Stimulated activated CD4-positive, alpha-beta T cell treated with anti-CD3 and anti-CD28 coated beads, Interleukin-1b, Interleukin-23, amount 100 ng/mL, for 1 hour (primary cell): ENCODE measurements around the gene PARD3B.
"Not testable (repeated sequence)": the region's sequence is repeated elsewhere in the genome, so short reads cannot be mapped to it uniquely, and the experiment has no call there.

Experiments used
- DNase-seq, 2 donors: peaks; one replicate each; pipeline ENCODE4 v3.0.0-alpha.2; 2020; ENCODE audit warnings: low read depth in 2 of 2

The PARD3B gene

GRCh38 chr2:205462681-205463345, 917.5 kb downstream of the PARD3B start:
- no peak for DNase-seq

GRCh38 chr2:205463466-205464025, 918.3 kb downstream of the PARD3B start:
- DNase-seq: no peak

DNA sequence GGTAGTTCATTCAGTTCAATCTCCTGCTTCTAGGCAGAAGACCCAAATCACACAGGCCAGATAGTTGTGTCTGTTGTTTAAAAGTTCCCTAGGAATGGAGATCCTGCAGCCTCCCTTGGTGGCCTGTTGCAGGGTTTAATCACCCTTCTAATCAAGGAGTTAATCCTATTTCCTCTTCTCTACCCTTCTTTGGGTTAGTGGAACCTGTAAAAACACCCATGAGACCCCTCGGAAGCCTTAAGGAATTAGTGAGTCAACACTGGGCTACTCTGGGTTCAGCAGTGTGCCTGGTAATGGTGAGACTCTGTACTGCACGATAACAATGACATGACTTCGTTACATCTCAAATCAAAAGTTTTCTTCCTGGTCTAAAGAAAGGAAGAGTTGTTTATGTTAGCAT, 919.4 kb downstream of the PARD3B start:
- no peak for DNase-seq

GRCh38 chr2:205465791-205466190, 920.5 kb downstream of the PARD3B start:
- DNase-seq: no peak

DNA sequence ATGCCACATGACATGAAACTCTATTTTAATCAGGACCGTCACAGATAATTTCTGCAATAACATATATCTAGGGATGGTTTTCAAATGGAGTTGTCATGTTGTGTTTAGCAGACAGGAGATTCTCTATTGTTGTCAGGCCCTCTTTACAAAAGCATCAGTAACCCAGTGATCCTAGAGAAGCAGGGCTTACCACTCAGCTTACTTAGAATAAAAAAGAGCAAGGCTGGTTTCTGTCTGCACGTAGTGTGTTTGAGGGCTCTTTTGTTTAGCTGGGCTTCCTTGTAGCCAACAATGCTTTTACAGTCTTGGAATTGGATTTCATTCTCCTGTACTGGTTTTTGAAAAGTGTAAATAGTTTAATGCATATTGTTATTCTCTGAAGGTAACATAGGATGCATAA, 926.5 kb downstream of the PARD3B start:
- no peak for DNase-seq

GRCh38 chr2:205473791-205474190, 928.5 kb downstream of the PARD3B start:
- no peak for DNase-seq

DNA sequence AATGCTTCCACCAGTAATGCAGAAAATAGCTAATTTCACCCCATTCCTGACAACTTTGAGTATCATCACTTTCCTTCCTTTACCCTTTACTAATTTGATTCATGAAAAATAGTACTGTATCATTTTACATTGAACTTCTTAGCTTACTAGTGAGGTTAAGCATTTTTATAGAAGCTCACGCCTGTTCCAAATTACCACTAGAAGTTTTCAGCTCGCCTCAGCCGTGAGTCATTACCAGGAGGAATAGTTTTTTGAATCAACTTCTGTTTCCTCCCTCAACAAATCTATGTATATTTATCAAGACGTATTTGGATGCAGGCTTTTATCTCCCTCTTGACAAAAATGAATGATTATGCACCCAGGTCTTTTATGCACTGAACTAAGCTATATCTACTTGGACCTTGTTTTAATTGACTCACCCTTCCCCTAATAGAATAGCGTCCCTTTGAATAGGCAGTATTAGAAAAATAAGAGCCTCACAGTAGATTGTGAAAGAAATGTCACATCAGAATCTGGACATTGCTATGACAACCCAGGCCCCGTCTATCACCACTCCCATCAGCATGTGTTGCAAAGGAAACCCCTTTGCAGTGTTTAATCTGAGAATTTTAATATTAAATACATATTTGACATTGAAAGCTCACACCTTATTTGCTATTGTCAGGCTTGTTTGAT, 929.6 kb downstream of the PARD3B start:
- DNase-seq: no peak

- no peak for DNase-seq
Measured at GRCh38 chr2:205475416-205475768, 930.1 kb downstream of the PARD3B start.

DNA sequence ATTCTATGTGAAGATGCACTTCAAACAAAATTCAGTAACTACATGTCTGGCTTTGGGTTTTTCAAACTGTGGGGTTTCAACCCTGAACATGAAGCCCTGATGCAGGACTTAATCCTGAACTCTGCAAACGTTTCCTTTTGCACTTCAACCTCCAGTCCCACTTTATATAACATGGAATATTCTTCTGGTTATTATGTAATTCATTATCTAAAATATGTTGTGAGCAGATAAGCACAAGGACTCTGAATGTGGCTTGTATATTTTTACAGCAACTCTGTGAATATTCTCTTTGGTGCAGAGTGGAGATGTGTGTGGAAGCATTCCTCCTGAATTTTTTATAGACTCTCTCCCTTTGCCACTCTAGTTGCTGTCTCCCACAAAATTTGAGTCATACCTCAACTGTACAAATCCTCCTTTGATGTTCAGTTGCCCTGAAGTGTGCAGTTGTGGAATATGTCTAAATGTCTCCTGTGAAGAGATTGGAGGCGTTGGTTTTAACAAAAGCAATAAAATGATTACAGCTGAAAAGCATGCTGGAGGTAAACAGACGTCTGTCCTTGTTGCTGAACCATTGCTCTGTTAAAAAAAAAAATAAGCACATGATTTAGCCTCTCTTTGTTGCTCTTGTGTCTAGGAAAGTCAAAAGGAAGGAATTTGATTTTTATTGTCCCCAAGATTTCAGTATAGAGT, 931.9 kb downstream of the PARD3B start:
- DNase-seq: no peak

DNA sequence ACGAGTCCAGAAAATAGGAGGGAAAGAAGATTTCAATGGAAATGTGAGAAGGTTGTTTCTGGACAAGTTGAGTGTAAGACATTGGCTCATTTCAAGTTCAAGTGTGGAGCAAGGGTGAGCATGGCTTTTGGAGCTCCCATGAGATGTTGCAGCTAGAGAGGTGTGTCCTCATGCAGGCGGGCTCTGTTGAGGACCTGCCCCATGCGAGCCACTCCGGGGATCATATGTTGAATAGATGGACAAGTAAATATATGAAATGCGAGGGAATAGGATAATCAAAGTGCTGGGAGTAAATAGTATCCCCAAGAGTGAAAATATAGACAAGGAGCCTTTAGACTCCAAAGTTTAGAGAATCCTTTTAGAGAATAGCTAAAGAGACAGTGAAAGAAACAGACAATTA, 936.6 kb downstream of the PARD3B start:
- DNase-seq: no peak

DNA sequence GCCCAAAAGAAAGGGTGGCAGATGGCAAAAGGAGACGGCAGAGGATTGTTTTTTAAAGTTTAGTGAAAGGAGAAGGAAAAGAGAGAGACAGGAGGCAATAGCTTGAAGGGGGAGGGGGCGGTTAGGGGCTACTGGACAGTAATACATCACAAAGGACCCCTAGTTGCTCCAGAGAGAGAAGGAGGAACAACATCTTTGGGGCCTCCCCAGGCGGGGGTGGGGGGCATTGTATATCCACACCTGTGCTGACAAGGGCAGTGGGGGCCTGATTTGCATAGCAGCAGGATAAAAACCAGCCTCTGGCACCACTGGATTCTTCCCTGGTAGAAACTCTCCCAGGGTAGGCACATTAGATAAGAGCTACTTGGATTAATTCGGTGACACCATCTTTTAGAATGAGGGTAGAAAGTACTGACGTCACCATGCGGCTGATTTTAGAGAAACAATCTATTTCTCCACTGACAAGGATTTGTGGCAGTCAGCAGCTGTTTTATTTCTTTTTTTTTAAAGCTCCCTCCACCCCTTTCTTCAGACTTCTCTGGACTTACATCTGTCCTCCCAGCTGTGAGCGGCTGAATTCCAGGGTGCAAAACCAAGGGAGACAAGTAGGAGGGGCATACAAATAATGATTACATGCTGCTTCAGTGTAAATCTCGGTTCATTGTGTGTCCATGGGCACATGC, 937.3 kb downstream of the PARD3B start:
- DNase-seq: no peak

DNA sequence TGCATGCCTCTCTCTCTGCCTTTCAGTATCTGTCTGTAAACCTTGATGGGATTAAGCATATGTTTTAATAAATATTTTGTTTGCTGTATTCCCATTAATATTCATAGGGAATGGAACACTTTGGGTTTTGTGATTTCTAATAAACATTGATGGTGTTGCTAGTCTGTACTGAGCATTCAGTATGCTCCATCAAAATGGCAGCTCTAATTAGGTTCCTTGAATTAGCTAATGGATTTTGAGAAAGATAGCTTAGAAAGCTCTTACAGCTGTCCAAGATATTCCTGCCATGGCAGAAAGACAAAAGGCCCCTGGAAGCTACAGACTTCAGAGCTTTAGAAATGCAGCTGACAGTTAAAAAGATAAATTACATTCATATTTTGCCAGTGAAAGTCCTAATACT, 937.8 kb downstream of the PARD3B start:
- no peak for DNase-seq

GRCh38 chr2:205484215-205484614, 938.9 kb downstream of the PARD3B start:
- DNase-seq: no peak

DNA sequence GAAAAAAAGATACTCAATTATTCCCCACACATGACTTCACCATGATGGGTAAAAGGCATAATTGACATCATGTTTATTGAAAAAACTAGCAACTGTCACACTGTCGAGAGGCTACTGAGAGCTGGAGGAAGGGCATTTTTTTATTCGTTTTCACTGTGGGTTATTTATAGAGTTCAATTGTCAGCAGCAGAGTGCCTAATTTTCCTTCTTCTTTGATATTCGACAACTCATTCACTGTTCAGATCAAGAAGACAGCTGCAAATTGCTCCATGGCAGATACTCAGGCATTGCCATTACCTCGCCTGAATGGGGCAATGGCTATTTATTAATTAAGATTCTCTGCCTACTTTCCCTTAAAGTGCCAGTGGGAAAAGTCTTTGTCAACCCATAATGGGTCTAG, 939.5 kb downstream of the PARD3B start:
- DNase-seq: no peak

GRCh38 chr2:205493528-205493927, 948.3 kb downstream of the PARD3B start:
- DNase-seq: not testable (repeated sequence)

- DNase-seq: no peak
Measured at GRCh38 chr2:205494537-205495235, 949.4 kb downstream of the PARD3B start.

- no peak for DNase-seq
Measured at GRCh38 chr2:205495819-205496218, 950.5 kb downstream of the PARD3B start.

GRCh38 chr2:205496370-205496769, 951.1 kb downstream of the PARD3B start:
- no peak for DNase-seq

GRCh38 chr2:205496772-205497171, 951.5 kb downstream of the PARD3B start:
- DNase-seq: no peak

GRCh38 chr2:205499006-205499405, 953.7 kb downstream of the PARD3B start:
- no peak for DNase-seq

- DNase-seq: no peak
Measured at GRCh38 chr2:205500065-205500464, 954.8 kb downstream of the PARD3B start.

DNA sequence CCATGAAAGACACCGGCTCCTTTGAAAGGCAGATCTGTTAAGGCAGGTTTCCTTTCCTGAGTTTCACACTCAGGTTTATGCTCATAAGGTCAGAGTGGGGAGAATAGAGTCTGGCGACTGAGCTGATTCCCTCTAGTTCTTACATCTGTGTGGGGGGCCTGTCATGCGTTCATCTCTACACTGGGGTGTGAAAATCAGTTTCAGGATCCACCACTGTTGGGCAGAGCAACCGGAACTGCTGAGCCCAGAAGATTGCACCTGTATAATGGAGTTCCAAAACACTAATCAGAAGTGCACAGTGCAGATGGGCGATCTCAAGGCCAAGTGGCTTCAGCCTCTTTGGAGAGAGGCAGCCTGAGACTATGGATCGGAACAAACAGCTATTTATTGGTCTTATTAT, 955.7 kb downstream of the PARD3B start:
- no peak for DNase-seq
